Inflammatory macrophage treated with lipopolysaccharide for 1 hour (primary cell): ENCODE results near the gene NFIC.
"Not testable (repeated sequence)": the region's sequence is repeated elsewhere in the genome, so short reads cannot be mapped to it uniquely, and the experiment has no call there.

Source experiments
- DNase-seq, 2 donors: peaks; one replicate each; pipeline ENCODE4 v3.0.0-alpha.2; 2020 to 2022

The NFIC gene

DNA sequence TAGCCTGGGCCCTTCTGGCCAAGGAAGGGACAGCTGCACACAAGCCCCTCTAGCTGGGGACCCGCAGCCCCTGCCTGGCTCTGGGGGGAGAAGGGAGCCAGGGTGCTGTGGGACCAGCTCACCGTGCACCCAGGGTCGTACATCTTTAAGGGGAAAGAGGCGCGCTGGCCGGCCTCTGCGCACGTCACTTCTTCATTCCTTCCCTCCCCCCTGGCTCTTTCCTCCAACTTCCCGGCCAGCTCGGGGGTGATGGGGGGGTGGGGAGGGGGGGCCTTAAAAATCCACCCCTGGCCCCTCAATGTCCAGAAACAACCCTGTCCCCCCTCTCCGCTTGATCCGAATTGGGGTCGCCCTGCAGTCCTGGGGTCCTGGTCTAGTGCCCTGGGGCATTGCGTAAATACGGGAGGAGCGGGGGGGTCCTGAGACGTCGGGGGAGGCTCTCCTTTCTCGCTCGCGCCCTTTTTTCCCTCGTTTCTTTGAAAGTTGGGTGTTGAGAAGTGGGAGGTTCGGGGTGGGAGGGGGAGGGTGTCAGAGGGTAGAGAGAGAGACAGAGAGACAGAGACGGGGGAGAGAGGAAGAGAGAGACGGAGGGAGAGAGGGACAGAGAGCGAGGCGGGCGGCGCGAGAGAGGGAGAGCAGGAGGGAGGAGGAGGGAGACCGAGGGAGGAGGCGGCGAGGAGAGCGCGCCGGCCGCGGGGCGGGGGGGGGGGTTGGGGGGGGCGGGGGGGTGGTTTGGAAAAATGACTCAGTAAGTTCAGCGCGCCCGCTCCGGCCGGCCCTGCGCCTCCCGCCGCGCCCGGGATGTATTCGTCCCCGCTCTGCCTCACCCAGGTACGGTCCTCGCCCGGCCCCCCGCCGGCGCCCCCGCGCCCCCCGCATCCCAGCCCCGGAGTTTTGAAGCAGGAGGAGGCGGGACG is at the start of gene NFIC:
Gene NFIC (plus strand): TSS at position 748 of the 917 bp plus-strand sequence. CDS start 54 bp downstream, at position 802.
- peak; percentile 22 to 54 for DNase-seq

DNA sequence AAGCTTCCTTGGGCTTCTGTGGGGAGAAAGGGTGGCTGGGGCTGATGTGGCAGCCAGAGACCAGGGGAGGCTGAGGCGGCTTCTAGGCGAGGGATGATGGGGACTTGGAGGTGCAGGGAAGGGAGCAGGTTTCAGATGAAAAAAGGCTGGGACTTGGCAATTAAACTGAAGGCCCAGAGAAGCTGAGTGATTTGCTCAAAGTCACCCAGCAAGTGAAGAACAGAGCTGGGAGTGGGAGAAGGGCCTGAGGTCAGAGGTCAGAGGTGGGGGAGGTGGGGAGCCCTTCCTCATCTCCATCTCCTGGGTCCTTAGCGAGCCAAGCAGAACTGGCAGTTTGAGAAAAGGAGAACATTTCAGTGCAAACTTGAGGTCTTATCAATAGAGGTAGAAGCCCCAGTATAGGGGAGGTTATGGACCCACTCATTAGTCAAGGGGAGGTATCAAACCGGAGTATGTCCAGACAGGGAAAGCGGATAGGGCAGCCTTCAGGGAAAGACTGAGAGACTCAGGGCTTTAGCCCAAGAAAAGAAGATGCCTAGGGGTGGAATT is 49.6 kb upstream of the NFIC start:
- no peak for DNase-seq

DNA sequence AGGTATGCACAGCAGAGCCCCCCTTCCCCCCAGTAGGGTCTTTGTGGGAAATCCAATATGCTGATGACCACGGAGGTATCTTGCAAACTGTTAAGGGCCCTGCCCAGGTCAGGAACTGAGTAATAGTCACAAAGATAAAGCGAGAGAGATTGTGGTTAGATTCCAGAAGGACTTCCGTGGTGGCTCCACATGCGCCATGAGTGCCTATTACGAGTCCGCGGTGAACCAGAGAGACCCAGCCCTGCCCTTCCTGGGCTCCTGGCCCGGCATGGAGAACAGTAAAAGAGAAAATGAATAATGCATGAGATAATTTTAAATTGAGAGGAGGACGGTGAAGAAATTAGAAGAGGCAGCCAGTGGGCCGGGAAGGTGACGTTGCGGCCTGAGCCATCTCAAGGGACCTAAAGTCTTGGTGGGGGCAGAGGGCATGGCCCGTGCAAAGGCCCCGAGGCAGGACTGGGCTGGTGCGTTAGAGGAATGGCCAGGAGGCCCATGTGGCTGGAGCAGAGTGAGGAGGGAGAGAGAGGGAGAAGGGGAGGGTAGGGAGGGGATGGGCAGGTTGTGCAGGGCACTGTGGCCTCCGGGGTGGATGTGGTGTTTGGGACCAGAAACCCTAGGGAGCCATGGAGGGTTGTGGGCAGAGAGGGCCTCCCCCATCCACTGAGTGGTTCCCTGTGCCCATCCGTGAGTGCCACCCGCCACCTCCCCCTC is 46.6 kb upstream of the NFIC start:
- DNase-seq, result no peak

DNA sequence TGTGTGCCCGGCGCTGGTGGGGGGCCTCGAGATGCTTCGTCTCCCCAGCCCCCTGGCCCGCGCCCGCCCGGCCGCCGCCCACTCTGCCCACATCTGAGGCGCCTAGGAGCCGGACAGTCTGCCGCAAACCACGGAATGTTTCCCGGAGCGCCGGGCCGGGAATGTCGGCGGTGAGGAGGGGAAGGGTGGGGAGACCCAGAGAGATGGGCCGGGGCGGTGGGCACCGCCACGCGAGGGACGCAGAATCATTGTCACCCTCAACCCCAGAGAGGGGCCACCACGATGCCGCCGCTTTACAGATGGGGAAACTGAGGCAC is 46.1 kb upstream of the NFIC start:
- DNase-seq, result no peak

DNA sequence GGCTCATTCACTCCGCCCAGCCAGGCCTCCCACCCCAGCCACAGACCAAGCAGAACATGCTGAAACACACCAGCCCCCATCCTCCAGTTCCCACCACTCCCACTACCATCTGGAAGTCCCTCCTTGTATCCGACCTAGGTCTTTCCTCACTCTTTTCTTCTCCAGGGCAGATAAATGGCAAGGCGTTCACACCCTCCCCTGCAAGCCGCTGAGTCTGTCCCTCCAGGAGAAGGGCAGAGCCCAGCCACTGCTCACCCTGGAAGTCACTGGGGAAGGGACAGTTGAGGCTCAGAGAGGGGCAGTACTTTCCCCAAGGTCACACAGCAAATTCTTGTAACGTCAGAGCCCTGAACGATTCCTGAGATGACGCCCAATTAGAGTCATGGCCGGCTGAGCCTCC is 45.5 kb upstream of the NFIC start:
- no peak for DNase-seq

DNA sequence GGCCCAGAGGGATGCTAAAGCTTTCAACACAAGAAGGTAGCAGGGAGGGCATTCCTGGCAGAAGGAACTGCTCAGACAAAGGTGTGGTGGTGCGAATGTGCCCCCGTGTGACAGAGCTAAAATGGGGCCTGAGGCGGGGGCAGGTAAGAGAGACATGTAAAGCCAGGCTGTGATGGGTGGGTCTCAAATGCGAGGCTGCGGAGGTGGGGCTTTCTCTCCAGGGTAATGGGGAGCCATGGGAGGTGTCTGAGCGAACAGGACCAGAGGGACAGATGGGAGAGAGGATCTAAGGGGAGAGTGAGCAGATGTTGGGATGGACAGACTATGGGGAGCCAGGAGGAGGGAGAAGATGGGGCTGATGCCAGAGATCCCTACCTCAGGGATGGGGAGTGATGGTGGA is 44.7 kb upstream of the NFIC start:
- no peak for DNase-seq

DNA sequence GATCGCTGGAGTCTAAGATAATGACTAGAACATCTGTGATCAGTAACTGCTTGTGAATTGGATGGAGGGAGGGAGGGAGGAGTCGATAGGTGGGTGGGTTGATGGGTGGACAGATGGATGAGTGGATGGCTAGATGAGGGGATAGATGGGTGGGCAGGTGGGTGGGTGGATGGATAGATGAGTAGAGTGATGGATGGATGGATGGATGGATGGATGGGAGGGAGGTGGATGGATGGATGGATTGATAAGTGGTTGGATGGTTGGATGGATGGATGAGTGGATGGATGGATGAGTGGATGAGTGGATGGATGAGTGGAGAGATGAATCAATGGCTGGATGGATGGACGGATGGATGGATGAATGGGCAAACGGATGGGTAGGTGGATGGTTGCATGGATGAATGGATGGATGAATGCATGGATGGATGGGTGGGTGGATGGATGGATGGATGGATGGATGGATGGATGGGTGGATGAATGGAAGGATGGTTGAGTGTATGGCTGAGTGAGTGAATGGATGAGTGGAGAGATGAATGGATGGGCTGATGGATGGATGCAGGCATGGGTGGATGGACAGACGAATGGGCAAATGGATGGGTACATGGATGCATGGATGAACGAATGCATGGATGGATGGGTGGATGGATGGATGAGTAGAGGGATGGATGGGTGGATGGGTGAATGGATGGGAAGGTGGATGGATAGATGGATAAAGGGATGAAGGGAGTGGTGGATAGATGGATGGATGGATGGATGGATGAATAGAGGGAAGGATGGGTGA is 44.0 kb upstream of the NFIC start:
- DNase-seq, result no peak

DNA sequence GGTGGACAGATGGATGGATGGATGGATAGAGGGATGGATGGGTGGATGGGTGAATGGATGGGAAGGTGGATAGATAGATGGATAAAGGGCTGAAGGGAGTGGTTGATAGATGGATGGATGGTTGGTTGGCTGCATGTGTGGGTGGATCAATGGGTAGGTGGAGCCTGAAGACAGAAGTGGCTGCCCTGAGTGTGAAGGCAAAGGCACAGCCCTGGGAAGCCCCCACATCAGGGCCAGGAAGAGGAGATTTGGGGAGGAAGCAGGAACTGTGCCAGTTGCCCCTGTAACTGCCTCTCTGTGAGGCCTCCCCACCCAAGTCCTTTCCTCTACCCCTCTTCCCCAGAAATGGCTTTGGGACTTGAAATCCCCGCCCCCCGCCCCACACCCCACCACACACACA is 43.4 kb upstream of the NFIC start:
- no peak for DNase-seq

DNA sequence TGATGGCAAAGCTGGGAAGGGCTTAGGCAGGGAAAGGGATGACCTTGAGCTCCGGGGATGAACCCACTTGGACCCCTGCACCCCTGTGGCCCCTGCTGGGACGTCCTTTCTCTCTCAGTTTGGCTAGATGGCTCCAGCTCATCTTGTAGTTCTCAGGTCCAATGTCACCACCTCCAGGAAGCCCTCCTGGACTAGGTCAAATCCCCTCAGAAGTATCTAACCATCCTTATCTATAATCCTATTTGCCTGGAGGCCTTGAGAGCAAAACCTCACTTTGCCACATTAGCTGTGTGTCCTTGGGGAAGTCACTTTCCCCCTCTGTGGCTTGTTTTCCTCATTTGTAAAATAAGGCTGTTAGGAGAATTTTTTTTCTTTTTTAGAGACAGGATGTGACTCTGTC is 42.7 kb upstream of the NFIC start:
- DNase-seq, result no peak

DNA sequence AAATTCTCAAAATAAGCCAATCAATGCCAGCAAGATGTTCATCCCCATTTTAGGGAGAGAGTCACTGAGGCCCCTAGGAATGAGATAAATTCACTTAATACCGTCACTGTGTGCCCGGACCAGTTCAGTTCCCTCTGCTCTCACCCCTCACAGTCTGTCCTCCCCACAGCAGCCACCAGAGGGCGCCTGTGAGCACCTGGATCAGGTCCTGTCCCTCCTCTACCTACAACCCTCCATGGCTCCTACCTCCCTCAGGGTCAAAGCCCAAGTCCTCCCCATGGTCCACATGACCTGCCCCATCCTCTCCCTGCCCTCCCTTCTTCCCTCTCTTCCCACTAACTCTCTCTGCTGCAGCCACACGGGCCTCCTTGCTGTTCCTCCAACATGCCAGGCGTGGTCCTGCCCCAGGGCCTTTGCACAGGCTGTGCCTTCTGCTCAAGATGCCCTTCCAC is 42.0 kb upstream of the NFIC start:
- DNase-seq, result peak; percentile 23 to 89

DNA sequence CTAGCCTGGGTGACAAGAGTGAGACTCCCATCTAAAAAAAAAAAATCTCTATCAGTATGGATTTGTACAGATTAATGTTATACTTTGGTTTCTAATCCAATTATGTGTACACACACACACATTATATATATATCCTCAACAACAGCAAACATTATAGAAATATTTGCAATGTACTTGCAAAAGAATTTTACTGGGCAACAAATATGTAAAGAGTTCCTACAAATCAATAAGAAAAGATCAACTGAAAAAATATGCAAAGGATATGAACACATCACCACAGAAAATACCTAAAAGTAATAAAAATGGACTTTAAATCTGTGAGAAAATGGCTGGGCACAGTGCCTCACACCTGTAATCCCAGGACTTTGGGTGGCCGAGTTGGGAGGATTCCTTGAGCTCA is 40.9 kb upstream of the NFIC start:
- DNase-seq, result no peak

DNA sequence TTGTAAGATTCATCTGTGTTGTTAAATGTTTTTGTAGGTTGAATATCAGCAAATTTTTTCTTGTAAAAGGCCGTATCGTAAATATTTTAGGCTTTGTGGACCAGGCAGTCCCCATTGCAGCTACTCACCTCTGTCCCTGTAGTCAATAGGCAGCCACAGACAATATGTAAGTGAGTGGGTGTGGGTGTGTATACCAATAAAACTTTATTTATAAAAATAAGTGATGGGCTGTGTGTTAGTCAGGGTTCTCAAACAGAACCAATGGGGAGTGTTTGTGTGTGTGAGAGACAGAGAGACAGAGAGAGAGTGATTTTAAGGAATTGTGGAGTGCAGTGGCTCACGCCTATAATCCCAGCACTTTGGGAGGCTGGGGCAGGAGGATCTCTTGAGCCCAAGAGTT is 37.6 kb upstream of the NFIC start:
- DNase-seq, result no peak

DNA sequence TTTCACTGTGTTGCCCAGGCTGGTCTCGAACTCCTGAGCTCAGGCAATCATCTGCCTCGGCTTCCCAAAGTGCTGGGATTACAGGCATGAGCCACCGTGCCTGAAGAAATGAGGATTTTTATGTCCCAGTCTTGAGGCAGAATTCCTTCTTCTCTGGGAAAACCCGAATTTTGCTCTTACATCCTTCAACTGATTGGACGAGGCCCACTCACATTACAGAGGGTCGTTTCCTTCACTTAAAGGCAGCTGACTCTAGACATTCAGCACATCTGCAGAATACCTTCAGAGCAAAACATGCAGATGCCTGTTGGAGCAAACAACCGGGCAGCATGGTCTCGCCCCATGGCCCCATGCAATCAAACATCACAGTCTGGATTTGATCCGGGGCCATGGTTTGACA is 36.3 kb upstream of the NFIC start:
- DNase-seq, result no peak

DNA sequence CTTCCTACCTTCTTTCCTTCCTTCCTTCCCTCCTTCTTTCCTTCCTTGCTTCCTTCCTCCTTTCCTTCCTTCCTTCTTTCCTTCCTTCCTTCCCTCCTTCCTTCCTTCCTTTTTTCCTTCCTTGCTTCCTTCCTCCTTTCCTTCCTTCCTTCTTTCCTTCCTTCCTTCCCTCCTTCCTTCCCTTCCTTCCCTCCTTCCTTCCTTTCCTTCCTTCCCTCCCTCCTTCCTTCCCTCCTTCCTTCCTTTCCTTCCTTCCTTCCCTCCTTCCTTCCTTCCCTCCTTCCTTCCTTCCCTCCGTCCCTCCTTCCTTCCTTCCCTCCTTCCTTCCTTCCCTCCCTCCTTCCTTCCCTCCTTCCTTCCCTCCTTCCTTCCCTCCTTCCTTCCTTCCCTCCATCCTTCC is 34.2 kb upstream of the NFIC start:
- not testable (repeated sequence) for DNase-seq

DNA sequence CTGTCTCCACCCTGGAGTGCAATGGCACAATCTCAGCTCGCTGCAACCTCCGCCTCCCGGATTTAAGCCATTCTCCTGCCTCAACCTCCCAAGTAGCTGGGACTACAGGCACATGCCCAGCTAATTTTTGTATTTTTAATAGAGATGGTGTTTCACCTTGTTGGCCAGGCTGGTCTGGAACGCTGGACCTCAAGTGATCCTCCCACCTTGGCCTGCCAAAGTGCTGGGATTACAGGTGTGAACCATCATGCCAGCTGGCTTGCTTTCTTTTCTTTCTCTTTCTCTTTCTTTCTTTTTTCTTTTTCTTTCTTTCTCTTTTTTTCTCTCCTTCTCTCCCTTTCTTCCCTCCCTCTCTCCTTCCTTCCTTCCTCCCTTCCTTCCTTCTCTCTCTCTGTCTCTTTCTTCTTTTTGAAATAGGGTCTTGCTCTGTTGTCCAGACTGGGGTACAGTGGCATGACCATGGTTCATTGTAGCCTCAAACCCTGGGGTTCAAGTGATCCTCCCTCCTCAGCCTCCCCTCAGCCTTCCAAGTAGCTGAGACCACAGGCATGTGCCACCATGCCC is 33.3 kb upstream of the NFIC start:
- no peak for DNase-seq

DNA sequence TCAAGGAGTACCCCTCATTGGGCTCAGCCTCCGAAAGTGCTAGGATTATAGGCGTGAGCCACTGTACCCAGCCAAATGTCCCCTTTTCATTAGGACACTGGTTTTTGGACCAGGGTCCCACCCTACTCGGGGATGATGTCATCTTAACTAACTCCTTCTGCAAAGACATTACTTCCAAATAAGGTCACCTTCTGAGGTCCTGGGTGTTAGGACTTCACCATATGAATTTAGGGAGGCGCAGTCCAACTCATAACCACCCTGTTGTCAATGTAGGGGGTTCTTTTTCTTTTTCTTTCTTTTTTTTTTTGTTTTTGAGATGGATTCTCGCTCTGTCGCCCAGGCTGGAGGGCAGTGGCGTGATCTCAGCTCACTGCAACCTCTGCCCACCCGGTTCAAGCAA is 32.7 kb upstream of the NFIC start:
- DNase-seq, result no peak

DNA sequence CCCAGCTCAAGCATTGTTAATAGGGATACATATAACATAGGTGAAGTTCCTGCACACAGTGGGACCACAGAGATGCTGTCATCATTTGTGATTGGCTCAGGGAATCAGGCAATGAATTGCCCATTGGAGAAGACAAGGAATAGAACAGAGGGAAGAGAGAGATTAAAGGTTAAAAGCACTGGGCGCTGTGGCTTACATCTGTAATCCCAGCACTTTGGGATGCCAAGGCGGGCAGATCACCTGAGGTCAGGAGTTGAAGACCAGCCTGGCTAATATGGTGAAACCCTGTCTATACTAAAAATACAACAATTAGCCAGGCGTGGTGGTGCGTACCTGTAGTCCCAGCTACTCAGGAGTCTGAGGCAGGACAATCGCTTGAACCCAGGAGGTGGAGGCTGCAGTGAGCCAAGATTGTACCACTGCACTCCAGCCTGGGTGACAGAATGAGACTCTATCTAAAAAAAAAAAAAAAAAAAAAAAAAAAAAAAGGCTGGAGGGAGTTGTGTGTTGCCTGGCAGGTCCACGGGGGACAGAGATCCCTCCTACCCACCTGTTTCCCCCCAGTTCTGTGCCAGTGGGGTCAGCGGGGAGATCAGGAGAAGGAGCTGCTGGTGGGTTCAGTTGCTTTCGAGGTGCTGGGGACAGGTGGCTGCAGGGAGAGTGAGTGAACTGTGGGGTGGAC is 31.5 kb upstream of the NFIC start:
- DNase-seq, result not testable (repeated sequence)

DNA sequence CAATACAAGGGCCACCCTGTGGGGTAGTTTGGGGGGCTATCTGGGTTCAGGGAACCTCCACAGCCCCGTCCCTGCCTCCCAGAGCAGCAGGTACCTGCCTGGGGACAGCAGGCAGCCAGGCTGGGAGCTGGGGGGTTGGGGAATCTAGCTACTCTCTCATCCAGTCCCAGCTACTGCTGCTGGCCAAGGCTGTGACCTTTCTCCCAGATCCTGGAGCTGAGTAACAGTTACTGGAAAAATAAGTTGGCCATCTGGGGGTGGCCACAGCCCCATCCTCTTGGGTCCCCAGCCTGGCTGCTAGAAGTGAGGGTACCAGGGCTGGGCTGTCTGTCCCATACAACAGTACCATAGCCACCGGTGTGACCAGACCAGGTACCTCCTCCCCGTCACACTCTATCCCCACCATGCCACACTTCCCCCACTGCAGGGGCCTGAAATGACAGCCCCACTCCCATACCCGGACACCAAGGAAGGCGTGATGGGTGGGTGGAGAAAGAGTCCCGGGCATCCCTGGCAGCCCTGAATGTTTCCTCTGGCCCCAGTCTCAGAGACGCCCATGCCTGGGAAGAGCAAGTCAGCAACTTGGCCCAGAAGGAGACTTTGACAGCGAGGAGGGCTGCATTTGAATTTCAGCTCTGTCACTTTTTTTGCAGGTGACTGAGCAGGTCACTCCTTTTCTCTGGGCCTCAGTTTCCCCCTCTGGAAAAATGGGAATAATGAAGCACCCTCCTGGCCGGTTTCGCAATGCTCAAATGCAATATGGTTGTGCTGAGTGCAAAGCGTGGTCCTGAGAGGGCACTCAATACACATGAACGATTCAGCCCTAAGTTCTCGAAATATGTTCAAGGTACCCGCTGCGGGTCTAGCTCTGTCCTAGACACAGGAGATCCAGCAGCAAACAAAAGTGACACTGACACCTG is 30.7 kb upstream of the NFIC start:
- no peak for DNase-seq

DNA sequence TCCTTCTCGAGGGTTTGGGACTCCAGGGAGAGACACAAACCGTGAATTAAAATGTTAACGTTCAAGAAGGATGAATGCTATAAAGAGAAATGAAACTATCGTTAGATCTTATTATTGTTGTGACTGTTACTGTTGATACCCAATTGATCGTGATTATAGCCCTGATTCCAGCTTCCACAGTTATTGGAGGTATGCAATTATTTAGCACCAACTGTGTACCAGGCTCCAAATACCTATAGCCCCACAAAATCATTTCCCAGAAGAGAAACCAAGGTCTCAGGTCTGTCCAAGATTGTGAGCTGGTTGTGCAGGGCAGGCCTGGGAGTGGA is 30.1 kb upstream of the NFIC start:
- DNase-seq, result no peak

DNA sequence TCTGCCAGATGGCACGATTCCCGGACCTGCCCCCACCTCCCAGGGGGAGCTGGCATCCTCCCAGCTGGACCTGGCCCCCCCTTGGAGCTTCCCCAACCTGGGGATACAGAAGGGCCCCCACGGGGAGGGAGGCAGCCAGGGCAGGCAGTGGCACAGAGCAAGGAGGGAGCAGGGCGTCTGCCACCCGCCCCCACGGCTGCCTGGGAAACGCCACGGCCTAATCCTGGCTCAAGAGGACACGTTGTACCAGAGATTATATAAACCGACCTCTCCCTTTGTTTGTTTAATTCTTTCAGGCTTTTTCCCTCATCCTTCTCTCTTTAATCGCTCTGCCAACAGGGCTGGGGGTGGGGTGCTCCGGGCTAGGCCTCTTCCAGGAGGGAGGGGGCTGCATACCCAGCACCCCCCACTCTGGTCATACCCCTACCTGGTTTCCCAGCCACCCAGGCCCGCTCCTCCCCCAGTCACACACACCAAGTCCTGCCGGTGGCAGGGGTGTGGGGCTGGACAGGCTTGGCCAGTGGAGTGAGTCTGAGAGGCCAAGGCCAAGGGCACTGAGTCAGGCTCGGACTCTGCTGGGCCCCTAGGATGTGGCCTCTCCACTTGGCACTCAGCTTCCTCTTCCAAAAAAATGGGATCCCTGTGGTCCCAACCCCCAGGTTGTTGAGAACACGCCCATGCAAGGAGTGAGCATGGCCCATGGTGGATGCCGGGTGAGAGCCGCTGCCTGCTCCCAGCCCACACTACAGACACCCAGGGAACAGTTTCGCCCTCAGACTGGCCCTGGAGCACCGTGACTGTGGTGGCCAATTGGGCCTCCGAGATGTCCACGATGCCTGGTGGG is 29.5 kb upstream of the NFIC start:
- DNase-seq, result no peak
